IPS-18c (cell line): ENCODE measurements around the gene PAM.
"Not testable (repeated sequence)": the region's sequence is repeated elsewhere in the genome, so short reads cannot be mapped to it uniquely, and the experiment has no call there.

Experiments
- H3K4me3 ChIP-seq: 2 replicates; pipeline ENCODE4 v1.7.0; 2013; ENCODE audit warnings: low read depth, mild to moderate bottlenecking, low read length, moderate library complexity; ENCODE audit not compliant: insufficient read depth
- H3K9me3 ChIP-seq: one replicate; pipeline ENCODE4 v1.6.1; 2013; ENCODE audit warnings: mild to moderate bottlenecking, low read length, moderate library complexity; ENCODE audit not compliant: control insufficient read depth, insufficient read depth

Gene PAM

DNA sequence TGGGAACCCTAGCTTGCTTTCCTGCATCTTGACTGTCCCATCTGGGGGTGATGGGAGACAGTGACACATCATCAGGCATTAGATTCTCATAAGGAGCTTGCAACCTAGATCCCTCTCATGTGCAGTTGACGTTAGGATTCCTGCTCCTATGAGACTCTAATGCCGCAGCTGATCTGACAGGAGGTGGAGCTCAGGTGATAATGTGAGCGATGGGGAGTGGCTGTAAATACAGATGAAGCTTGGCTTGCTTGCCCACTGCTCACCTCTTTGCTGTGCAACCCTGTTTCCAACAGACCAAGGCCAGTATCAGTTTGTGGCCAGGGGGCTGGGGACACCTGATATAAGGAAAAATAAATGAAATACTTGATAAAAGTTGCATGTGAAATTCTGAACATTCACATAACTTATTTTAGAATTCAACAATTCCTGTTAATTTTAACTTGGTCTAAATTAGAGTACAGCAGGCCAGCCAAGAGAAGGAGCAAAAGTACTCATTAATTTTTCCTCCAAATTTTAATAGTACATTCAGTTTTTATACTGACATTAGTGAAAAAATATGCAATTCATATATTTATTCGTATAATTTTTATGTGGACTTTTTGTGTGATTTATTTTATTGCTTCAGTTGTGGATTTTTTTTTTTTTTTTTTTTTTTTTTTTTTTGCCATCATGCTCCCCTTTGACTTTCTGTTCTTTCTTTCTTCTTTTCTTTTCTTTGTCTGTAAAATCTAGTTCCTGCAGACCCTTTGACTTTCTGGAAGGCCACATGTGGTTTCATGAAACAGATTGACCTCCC, 11.4 kb downstream of the PAM start:
- no peak overlapping the region for H3K4me3 ChIP-seq
- H3K9me3 ChIP-seq, result no peaks in the 10 kb centered on the region

DNA sequence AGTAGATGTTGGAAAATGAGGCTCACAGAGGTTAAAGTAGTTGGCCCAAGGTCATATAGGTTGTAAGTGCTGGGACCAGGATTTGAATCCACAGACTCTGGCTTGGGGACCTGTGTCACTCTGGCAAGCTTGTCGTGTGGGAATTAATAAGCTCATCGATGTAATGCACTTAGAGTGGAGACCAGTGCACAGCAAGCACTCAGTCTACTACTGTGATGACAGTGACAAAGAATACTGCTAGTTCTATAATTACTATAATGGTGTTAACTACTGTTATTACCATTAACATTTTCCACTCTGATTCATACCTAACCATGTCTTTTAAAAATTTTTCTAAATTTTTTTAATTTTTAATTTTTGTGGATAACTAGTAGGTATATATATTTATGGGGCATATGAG, 12.8 kb downstream of the PAM start:
- H3K4me3 ChIP-seq, result no peak overlapping the region

GRCh38 chr5:102770803-102771202, 15.7 kb downstream of the PAM start:
- Histone ChIP-seq H3K4me3 (no peak overlapping the region), H3K9me3 (no peaks in the 10 kb centered on the region)

More for the DNA sequence above, 12.8 kb downstream of the PAM start:
- H3K9me3 ChIP-seq, result no peaks in the 10 kb centered on the region

DNA sequence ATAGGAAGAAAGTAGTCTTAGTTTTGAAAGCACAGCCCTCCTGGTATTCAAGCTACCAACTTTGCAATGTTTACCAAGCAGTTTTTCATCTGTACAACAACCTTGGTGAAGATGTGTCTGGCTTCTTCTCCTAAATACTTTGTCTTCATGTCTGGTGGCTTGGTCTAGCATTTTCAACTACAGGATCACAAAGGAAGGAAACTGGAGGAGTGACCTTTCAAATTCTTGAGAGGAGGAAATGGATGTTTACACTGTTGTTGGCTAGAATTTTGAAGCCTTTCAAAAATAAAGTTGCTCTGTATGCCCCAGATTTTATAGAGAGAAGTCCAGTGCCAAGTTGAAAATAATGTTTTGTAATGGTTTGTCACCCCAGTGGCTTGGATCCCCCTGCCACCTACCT, 16.3 kb downstream of the PAM start:
- Histone ChIP-seq H3K9me3 (no peaks in the 10 kb centered on the region), H3K4me3 (no peak overlapping the region)

DNA sequence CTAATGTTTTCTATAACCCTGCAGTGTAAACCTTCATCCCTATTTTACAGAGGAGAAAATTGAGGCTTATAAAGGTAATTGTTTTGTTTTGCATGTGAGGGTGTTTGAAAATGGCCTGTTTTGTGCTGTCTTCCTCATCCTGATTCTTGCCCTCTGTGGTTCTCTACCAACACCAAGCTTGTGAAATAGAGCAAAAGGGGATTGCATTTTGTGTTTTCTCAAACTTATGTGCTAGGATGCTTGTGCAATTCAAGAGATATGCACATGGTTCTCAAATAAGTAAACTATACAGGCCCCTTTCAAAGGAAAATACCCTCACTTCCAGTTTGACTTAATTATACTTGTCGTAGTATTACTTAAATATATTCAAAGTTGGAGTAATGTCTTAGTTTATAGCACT, 17.2 kb downstream of the PAM start:
- H3K4me3 ChIP-seq, result no peak overlapping the region
- no peaks in the 10 kb centered on the region for H3K9me3 ChIP-seq

GRCh38 chr5:102773133-102773532, 18.0 kb downstream of the PAM start:
- Histone ChIP-seq H3K4me3 (no peak overlapping the region), H3K9me3 (no peaks in the 10 kb centered on the region)

DNA sequence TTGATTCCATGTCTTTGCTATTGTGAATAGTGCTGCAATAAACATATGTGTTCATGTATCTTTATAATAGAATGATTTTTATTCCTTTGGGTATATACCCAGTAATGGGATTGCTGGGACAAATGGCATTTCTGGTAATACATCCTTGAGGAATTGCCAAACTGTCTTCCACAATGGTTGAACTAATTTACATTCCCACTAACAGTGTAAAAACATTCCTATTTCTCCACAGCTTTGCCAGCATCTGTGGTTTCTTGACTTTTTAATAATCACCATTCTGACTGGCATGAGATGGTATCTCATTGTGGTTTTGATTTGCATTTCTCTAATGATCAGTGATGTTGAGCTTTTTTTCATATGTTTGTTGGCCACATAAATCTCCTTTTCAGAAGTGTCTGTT, 20.7 kb downstream of the PAM start:
- H3K9me3 ChIP-seq, H3K4me3 ChIP-seq: not testable (repeated sequence)

DNA sequence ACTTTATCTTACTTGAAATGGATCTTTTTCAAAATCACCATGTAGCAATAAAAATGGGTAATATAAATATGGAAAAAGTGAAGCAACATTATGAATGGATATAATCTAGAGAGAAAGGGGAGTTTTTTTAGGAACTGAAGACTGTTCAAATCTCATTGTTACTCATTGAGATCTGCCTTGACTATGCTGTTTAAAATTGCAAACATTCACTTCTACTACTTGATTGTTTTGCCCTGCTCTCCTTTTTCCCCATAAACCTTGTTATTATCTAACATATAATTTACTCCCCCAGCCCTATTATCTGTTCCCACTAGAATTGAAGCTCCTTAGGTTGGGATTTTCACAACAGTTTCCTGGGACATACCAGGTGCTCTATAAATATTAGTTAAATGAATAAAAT, 22.0 kb downstream of the PAM start:
- Histone ChIP-seq H3K4me3 (no peak overlapping the region), H3K9me3 (no peaks in the 10 kb centered on the region)

DNA sequence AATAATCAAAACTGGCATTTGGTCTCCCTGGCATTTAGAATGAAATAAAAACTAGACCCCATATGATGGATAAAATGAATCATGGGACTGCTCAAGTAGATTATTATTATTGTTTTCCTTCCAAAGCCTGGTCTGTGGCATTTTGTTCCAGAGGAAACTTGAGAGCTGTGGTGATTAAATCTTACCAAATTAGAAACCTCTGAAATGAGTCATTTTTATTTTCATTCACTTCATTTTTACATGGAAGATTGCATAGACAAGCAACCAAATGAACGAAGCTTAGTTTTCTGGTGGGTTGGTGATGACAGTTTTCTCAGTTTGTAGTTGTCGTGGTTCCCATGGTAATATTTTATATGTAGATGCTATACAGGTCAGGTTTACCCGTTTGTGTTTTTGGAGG, 23.4 kb downstream of the PAM start:
- no peak overlapping the region for H3K4me3 ChIP-seq
- no peaks in the 10 kb centered on the region for H3K9me3 ChIP-seq

GRCh38 chr5:102781359-102781758, 26.3 kb downstream of the PAM start:
- Histone ChIP-seq H3K9me3 (no peaks in the 10 kb centered on the region), H3K4me3 (no peak overlapping the region)

DNA sequence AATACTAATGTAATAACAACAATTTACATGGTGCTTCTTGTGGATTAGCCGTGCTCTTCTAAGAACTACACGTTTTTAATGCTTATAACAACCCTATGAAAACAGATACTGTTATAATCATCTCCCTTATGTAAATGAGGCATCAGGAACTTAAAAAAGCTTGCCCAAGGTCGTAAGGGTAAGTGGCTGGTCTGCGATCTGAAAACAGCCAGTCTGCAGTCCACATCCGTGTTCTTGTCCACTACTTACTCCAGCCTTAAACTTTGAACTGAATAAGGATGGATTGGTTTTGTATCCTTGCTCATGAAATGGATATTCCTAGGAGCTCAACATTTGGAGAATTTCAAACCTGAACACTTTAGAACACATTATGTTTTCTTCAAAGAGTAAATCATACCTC, 26.7 kb downstream of the PAM start:
- no peak overlapping the region for H3K4me3 ChIP-seq
- H3K9me3 ChIP-seq, result no peaks in the 10 kb centered on the region

DNA sequence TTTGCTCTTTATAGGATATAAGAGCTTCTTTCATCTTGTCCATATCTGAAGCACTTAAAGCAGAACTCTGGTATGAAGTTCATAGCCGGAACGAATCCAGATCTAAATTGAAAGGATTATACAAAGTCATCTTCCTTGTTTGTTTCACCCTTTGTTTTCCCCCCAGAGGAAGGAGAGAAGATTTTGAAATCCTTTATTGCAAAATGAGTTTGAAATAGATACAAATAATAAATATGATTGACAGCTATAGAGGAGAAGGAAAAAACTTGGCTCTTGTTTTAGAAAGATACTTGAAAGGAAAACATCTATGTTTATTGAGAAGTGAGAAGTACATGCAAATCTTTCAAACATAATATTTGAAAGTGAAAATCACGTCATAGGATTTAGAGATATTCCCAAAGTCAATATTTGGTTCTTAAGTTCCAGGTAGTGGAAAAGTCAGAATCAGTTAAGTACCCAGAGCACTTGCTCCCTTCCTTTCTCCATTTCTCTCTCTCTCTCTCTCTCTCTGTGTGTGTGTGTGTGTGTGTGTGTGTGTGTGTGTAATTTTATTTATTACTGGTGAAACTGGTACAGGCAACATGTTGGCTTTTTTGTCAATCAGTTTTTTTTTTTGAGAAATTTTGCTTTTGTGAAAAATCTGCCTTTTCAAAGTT, 27.2 kb downstream of the PAM start:
- Histone ChIP-seq H3K9me3 (no peaks in the 10 kb centered on the region), H3K4me3 (no peak overlapping the region)

DNA sequence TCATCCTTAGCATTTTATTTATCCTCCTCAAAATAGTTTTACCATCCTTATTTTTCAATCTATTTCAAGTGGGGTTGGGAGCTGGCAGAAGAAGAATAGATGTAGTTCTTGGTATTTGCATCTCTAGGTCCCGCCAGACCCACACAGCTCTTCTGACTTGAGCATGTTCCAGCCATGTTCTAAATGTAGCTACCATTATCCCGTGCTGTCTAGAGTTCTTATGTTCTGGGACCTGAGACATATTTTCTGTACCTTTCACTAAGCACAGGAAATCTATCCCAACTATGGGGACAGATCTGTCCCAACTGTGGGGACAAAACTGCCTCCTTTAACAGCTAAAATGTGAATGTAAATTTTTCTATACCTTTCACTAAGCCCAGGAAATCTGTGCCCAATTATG, 32.0 kb downstream of the PAM start:
- no peaks in the 10 kb centered on the region for H3K9me3 ChIP-seq
- H3K4me3 ChIP-seq, result no peak overlapping the region

- Histone ChIP-seq H3K9me3 (no peaks in the 10 kb centered on the region), H3K4me3 (no peak overlapping the region)
Observed at GRCh38 chr5:102788788-102789187, 33.7 kb downstream of the PAM start.

DNA sequence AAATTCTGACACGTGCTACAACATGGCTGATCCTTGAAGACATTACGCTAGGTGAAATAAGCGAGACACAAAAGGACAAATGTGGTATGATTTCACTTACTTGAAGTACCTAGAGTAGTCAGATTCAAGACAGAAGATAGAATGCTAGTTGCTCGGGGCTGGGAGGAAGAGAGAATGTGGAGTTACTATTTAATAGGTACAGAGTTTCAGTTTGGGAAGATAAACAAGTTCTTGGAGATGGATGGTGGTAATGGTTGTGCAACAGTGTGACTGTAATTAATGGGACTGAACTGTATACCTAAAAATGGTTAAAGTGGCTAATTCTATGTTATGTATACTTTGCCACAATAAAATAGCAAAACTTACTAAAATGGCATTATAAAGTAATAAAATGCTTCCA, 34.4 kb downstream of the PAM start:
- no peak overlapping the region for H3K4me3 ChIP-seq
- H3K9me3 ChIP-seq, result no peaks in the 10 kb centered on the region

DNA sequence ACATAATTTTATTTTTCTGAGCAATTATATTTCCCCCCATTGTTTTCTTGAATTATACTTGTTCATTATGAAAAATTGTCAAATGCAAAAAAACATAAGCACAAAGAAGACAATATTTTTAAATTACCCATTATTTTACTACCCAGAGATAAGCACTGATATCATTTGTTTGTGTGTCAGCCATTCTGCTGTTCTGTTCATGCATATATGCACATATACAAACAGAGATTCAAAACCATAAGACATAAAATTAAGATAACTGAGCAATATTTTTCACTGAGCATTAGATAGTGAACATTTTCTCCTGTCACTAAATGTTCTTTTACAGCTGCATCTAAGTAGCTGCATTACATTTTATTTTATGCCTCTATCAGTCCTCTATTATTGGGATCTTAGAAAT, 35.6 kb downstream of the PAM start:
- Histone ChIP-seq H3K9me3 (no peaks in the 10 kb centered on the region), H3K4me3 (no peak overlapping the region)

DNA sequence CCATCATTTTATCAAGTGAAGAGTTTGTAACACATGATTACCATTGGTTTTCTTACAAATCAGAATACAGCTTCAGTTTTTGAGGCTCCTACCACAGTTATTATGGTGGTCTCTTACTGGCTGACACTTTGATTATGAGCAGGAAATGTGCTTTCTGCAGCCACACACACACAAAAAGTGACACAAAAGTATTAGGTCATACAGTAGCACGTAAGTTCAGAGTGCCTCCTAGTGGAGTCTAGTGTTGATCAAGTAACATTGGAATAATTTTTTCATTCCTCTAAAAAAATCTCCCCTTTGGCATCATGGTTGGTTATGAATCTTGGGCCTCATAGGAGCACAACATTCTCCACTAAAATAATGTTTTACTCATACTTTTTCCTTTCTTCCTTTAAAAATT, 37.6 kb downstream of the PAM start:
- Histone ChIP-seq H3K9me3 (no peaks in the 10 kb centered on the region), H3K4me3 (no peak overlapping the region)

DNA sequence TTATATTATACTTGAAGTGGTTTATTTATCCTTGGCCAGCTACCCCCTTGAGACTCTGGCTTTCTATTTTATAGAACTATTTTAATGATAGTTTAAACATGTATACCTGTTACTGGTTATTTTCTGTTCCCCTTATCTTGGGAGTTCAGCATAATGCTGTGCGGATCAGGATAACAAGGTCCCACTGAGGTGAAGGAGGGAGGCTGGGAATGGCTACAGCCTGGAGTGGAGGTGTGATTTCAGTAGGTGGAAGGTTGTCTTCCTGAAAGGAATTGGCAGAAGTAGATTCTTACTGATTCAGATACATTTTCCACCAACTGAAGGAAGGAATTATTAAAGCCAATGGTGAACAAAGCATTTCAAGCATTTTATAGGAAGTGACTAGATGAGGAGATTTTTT, 38.9 kb downstream of the PAM start:
- no peaks in the 10 kb centered on the region for H3K9me3 ChIP-seq
- no peak overlapping the region for H3K4me3 ChIP-seq
